H9 (cell line): ENCODE results near the gene PREB. TPM values are rescaled to one million over a fixed set of nuclear protein-coding genes. Genes with fewer than 3 reads are reported as not detected.

ENCODE experiments used
- DNase-seq: peaks from one replicate; pipeline ENCODE4 v3.0.0-alpha.2; 2017
- H2AFZ ChIP-seq: one replicate; pipeline ENCODE4 v1.6.1; 2013; ENCODE audit warnings: mild to moderate bottlenecking, low read length, control low read depth, moderate library complexity
- H2AK5ac ChIP-seq: 2 replicates; pipeline ENCODE4 v1.6.1; 2013; ENCODE audit warnings: low read length, control low read depth, mixed read lengths; ENCODE audit not compliant: insufficient read length
- H2BK120ac ChIP-seq: one replicate; pipeline ENCODE4 v1.6.1; 2013; ENCODE audit warnings: low read depth, mild to moderate bottlenecking, low read length, control low read depth, inconsistent platforms; ENCODE audit not compliant: poor library complexity, severe bottlenecking
- H2BK12ac ChIP-seq: 2 replicates; pipeline ENCODE4 v1.6.1; 2013; ENCODE audit warnings: low read length, control low read depth, mixed read lengths, low read depth; ENCODE audit not compliant: insufficient read length
- H2BK15ac ChIP-seq: 2 replicates; pipeline ENCODE4 v1.6.1; 2013; ENCODE audit warnings: low read depth, low read length, control low read depth
- H2BK20ac ChIP-seq: one replicate; pipeline ENCODE4 v1.6.1; 2013; ENCODE audit warnings: low read depth, mild to moderate bottlenecking, low read length, control low read depth, inconsistent platforms; ENCODE audit not compliant: poor library complexity, severe bottlenecking
- H2BK5ac ChIP-seq: 2 replicates; pipeline ENCODE4 v1.6.1; 2013; ENCODE audit warnings: low read length, control low read depth, mixed read lengths; ENCODE audit not compliant: insufficient read length
- H3K14ac ChIP-seq: 2 replicates; pipeline ENCODE4 v1.6.1; 2013; ENCODE audit warnings: low read length, control low read depth; ENCODE audit not compliant: insufficient read depth
- H3K18ac ChIP-seq: 2 replicates; pipeline ENCODE4 v1.6.1; 2013; ENCODE audit warnings: low read depth, mild to moderate bottlenecking, mixed read lengths, low read length, control low read depth; ENCODE audit not compliant: insufficient read length
- H3K23ac ChIP-seq: 2 replicates; pipeline ENCODE4 v1.6.1; 2013; ENCODE audit warnings: low read length, control low read depth, mixed read lengths, low read depth; ENCODE audit not compliant: insufficient read length
- H3K23me2 ChIP-seq: 2 replicates; pipeline ENCODE4 v1.6.1; 2013; ENCODE audit warnings: low read depth, mild to moderate bottlenecking, mixed read lengths, low read length, control low read depth; ENCODE audit not compliant: insufficient read length, poor library complexity, severe bottlenecking
- H3K27ac ChIP-seq: 2 replicates; pipeline ENCODE4 v1.5.1; 2013; ENCODE audit warnings: low read length, control low read depth, mixed read lengths, low read depth; ENCODE audit not compliant: insufficient read length
- H3K27me3 ChIP-seq: 2 replicates; pipeline ENCODE4 v1.6.1; 2013; ENCODE audit warnings: low read length, control low read depth, inconsistent platforms; ENCODE audit not compliant: insufficient read depth
- H3K4ac ChIP-seq: 2 replicates; pipeline ENCODE4 v1.6.1; 2013; ENCODE audit warnings: low read depth, mild to moderate bottlenecking, control low read depth, inconsistent platforms, low read length, moderate library complexity
- H3K4me1 ChIP-seq: 2 replicates; pipeline ENCODE4 v1.6.1; 2013; ENCODE audit warnings: low read length, control low read depth, inconsistent platforms; ENCODE audit not compliant: insufficient read depth
- H3K4me2 ChIP-seq: 2 replicates; pipeline ENCODE4 v1.6.1; 2013; ENCODE audit warnings: low read length, control low read depth, mixed read lengths; ENCODE audit not compliant: insufficient read length, insufficient read depth
- H3K56ac ChIP-seq: 2 replicates; pipeline ENCODE4 v1.6.1; 2013; ENCODE audit warnings: low read depth, mild to moderate bottlenecking, mixed read lengths, low read length, control low read depth; ENCODE audit not compliant: insufficient read length
- H3K79me1 ChIP-seq: 2 replicates; pipeline ENCODE4 v1.6.1; 2013; ENCODE audit warnings: low read depth, mild to moderate bottlenecking, moderate library complexity, low read length, control low read depth, inconsistent platforms; ENCODE audit not compliant: insufficient read depth, poor library complexity, severe bottlenecking
- H3K79me2 ChIP-seq: 2 replicates; pipeline ENCODE4 v1.6.1; 2013; ENCODE audit warnings: low read length, control low read depth, inconsistent platforms; ENCODE audit not compliant: insufficient read depth
- H3K9ac ChIP-seq: 2 replicates; pipeline ENCODE4 v1.6.1; 2013; ENCODE audit warnings: low read length, control low read depth, mixed read lengths; ENCODE audit not compliant: insufficient read length; ENCODE audit errors: extremely low read depth
- H3K9me3 ChIP-seq: one replicate; pipeline ENCODE4 v1.6.1; 2013; ENCODE audit warnings: low read depth, low read length, inconsistent platforms; ENCODE audit not compliant: control insufficient read depth
- H3T11ph ChIP-seq: one replicate; pipeline ENCODE4 v1.6.1; 2013; ENCODE audit warnings: mild to moderate bottlenecking, low read length, control low read depth, inconsistent platforms
- H4K20me1 ChIP-seq: one replicate; pipeline ENCODE4 v1.6.1; 2013; ENCODE audit not compliant: control insufficient read depth, insufficient read length, insufficient read depth
- H4K5ac ChIP-seq: 2 replicates; pipeline ENCODE4 v1.6.1; 2013; ENCODE audit warnings: low read depth, mild to moderate bottlenecking, mixed read lengths, low read length, control low read depth; ENCODE audit not compliant: insufficient read length
- H4K8ac ChIP-seq: replicated peaks from 2 replicates; pipeline ENCODE4 v1.6.1; 2013; ENCODE audit warnings: low read length, control low read depth, mixed read lengths, low read depth; ENCODE audit not compliant: insufficient read length
- H4K91ac ChIP-seq: 2 replicates; pipeline ENCODE4 v1.6.1; 2013; ENCODE audit warnings: low read depth, mild to moderate bottlenecking, moderate library complexity, mixed read lengths, low read length, control low read depth; ENCODE audit not compliant: insufficient read length
- H3K27ac Mint-ChIP-seq, 3 experiments: 2 replicates in 2 of 3; 3 replicates in 1 of 3; pipeline ENCODE4 v1.8.0; 2020 to 2021; ENCODE audit warnings: mixed read lengths in 3 of 3, mild to moderate bottlenecking in 1 of 3, moderate library complexity in 1 of 3
- H3K27me3 Mint-ChIP-seq: 2 replicates; pipeline ENCODE4 v1.8.0; 2021; ENCODE audit warnings: low read depth, mild to moderate bottlenecking, moderate library complexity, mixed read lengths
- H3K36me3 Mint-ChIP-seq, 3 experiments: 2 replicates in 2 of 3; 3 replicates in 1 of 3; pipeline ENCODE4 v1.8.0; 2020 to 2021; ENCODE audit warnings: low read depth in 3 of 3, mixed read lengths in 3 of 3; ENCODE audit not compliant: insufficient read depth in 1 of 3
- H3K4me1 Mint-ChIP-seq, 2 experiments: 2 replicates each; pipeline ENCODE4 v1.8.0; 2020; ENCODE audit warnings: mixed read lengths in 2 of 2
- H3K4me3 Mint-ChIP-seq, 2 experiments: 2 replicates in 1 of 2; 3 replicates in 1 of 2; pipeline ENCODE4 v1.8.0; 2020 to 2021; ENCODE audit warnings: mild to moderate bottlenecking in 2 of 2, mixed read lengths in 2 of 2, moderate library complexity in 1 of 2
- H3K9me3 Mint-ChIP-seq, 2 experiments: 2 replicates in 1 of 2; 3 replicates in 1 of 2; pipeline ENCODE4 v1.8.0; 2020; ENCODE audit warnings: mild to moderate bottlenecking in 2 of 2, mixed read lengths in 2 of 2, moderate library complexity in 1 of 2
- CTCF ChIP-seq: fragments of 200-600 bp; sonication (generic); conservative IDR thresholded peaks from 3 replicates; pipeline ENCODE4 v1.8.0; 2021; ENCODE audit warnings: antibody characterized with exemption, mild to moderate bottlenecking
- WGBS: extraction: QIAGEN DNeasy Blood & Tissue Kit; methylation state at CpG from one replicate; pipeline ENCODE4 v1.1.7; 2013; ENCODE audit warnings: missing lambda C conversion rate, low lambda C conversion rate, mixed read lengths; ENCODE audit not compliant: insufficient read length; ENCODE audit errors: extremely low coverage; 5-methylcytosine and 5-hydroxymethylcytosine counted together
- total RNA-seq: library from RNA; stranded (reverse); gene quantifications from 2 replicates; pipeline ENCODE4 v1.2.1, GENCODE V29; 2021

The PREB gene
- total RNA-seq, 1 experiment from 2014 or later, result 43.6 TPM

- no peaks in the 10 kb centered on the region for H3K23me2 ChIP-seq
- H2BK120ac ChIP-seq, result no peak overlapping the region
- Mint-ChIP-seq H3K36me3 (no peaks in the 10 kb centered on the region; a peak in 1 of 7 replicates), H3K27me3 (peaks cover 15% of the 10 kb centered on the region), H3K4me1 (peaks cover 0 to 5% of the 10 kb centered on the region in 2 experiments; a peak in 2 of 4 replicates), H3K27ac (no peak overlapping the region), H3K9me3 (no peaks in the 10 kb centered on the region), H3K4me3 (no peak overlapping the region)
- H3K9ac ChIP-seq, result no peak overlapping the region
- H3K79me2 ChIP-seq, result no peaks in the 10 kb centered on the region
- H4K91ac ChIP-seq, result no peak overlapping the region
- no peak overlapping the region for H2BK15ac ChIP-seq
- H2AFZ ChIP-seq, result no peak overlapping the region
- H3K27ac ChIP-seq, result no peak overlapping the region
- H4K20me1 ChIP-seq, result no peaks in the 10 kb centered on the region
- H3K18ac ChIP-seq, result no peak overlapping the region
- no peak overlapping the region for H3T11ph ChIP-seq
- TF ChIP-seq CTCF, result no peak
- H2AK5ac ChIP-seq, result no peak overlapping the region
- no peak overlapping the region for H4K8ac ChIP-seq
- no peak for DNase-seq
- no peaks in the 10 kb centered on the region for H3K9me3 ChIP-seq
- no peaks in the 10 kb centered on the region for H3K4me1 ChIP-seq
- no peak overlapping the region for H3K14ac ChIP-seq
- no peak overlapping the region for H3K23ac ChIP-seq
- no peak overlapping the region for H2BK5ac ChIP-seq
- no CpG with 5 or more reads among the region's 3 CpGs for WGBS
- no peak overlapping the region for H3K4me2 ChIP-seq
- no peak overlapping the region for H3K56ac ChIP-seq
- no peaks in the 10 kb centered on the region for H3K27me3 ChIP-seq
- no peak overlapping the region for H2BK20ac ChIP-seq
- no peak overlapping the region for H4K5ac ChIP-seq
- no peak overlapping the region for H2BK12ac ChIP-seq
- H3K79me1 ChIP-seq, result no peaks in the 10 kb centered on the region
- no peak overlapping the region for H3K4ac ChIP-seq
Measured at GRCh38 chr2:27105981-27106380, 28.5 kb downstream of the PREB start.
